Ureter (tissue), 1 donor: Measurements from ENCODE around the gene ATP6V1B1. TPM values are rescaled to one million over a fixed set of nuclear protein-coding genes. Genes with fewer than 3 reads are reported as not detected.
"Not testable (repeated sequence)": the region's sequence is repeated elsewhere in the genome, so short reads cannot be mapped to it uniquely, and the experiment has no call there.

Source experiments
- DNase-seq: peaks from one replicate; pipeline ENCODE4 v3.0.0-alpha.2; 2020; ENCODE audit warnings: low spot score
- total RNA-seq: library from RNA; stranded (reverse); gene quantifications from one replicate; pipeline ENCODE4 v1.2.4, GENCODE V29; 2023
- donor health status: DM: yes; HTN: yes; CAD: no.

ATP6V1B1 gene
- total RNA-seq, 1 donor from 2014 or later: 2.4 TPM

DNA sequence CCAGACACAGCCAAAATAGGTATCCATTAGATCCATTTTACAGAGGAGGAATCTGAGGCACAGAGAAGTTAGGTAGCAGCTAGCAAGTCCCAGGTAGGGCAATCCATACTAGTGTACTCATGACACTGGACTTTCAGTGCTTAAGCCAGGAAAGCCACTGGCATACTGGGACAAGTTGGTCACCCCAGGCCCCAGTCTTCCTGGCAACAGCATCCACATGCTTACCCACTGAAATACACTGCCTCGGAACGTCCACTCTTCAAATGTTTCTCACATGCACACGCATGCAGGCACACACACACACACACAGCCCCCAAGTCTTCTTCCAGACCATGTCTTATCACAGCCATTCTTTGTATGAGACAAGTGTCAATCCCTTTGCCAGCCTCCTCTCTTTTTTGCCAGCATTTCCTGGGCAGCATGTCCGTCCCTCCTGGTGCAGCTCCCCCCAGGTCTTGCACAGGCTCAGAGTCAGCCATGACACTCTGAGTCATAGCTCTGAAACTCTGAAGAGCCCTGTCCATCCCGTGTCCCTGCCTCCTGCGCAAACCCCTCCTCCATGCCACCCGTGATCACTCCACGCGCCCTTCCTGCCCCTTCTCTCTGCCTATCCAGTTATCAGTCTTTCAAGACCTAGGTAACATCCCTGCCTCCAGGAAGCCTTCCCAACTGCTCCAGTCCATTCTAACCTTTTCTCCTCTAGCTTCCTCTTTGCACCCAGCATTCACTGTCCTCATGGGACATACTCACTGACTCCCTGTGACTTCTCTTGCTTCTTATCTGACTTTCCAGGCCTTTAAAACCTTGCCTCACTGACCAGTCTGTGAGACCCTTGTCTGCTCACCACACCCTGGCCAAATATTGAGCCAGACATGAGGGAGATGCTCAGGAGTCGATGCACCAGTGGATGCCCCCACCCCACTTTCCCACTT lies 69.8 kb downstream of the ATP6V1B1 start:
- no peak for DNase-seq

DNA sequence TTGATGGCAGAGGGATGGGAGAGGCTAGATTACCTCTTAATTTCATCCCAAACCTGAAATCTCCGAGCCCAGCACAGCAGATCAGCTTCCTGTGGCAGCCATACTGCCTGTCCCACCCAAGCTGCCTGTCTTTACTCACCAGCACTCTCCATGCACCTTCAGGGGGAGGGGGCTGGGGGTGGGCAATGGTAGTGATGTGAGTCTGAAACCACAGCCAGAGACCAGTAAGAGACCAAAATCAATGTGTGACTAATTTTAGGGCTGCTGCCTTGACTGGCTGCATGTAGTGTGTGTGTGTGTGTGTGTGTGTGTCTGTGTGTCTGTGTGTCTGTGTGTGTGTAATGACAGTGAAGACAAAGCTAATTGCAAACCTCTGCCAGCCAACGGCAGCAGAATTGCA lies 70.6 kb downstream of the ATP6V1B1 start:
- no peak for DNase-seq

DNA sequence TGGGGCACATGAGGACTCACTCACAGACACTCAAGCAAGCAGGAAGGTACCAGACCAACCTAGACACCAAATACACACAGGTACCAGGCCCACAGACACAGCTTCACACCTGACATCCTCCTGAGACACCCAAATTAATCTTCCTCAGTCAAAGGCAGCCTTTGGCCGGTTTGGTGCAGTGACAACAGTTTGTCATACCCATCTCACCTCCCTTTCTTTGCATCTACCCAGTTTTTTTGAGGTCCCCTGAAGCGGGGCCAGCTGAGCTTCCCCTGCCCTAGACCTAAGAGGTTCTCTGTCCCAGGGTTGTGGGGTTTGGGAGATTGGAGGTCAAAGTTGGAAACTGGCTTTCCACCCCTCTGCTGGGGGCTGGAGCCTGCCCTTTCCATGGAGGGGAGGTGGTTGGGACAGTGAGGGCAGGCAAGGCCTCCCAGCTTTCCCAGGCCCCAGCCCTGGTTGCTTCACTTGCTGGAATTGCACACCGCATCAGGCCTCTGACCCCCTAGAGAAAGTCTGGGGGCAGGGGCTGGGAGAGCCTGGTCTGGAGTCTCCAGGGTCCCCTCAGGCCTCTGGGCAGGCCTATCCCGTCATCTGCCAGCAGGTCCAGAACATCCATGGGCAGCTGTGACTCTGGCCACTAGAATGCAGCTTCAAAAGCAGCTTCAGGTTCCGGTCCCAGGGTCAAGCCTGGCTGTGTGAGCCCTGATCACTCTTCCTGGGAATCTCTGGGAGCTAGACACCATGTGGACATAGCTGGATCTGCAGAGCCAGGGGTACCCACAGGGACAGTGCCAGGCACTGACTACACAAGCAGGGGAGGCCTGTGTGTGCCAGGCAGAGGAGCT lies 71.5 kb downstream of the ATP6V1B1 start:
- no peak for DNase-seq

DNA sequence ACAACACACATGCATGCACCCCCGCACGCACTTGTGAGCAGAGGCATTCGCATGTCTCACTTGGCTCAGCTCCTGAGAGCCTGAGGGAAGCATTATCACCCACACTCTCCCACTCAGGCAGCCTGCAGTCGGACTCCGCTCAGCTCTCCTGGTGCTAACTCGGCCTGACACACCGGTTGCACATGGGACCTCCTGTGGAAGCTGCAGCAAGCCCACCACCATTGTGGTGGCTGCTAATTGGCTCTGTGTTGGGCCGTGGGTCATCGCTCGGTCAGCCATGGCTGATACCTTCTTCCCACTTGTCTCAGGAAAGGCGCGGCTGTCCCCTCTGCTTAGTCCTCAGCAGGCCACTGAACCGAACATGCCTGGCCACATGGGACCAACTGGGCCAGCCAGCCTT lies 72.6 kb downstream of the ATP6V1B1 start:
- no peak for DNase-seq

DNA sequence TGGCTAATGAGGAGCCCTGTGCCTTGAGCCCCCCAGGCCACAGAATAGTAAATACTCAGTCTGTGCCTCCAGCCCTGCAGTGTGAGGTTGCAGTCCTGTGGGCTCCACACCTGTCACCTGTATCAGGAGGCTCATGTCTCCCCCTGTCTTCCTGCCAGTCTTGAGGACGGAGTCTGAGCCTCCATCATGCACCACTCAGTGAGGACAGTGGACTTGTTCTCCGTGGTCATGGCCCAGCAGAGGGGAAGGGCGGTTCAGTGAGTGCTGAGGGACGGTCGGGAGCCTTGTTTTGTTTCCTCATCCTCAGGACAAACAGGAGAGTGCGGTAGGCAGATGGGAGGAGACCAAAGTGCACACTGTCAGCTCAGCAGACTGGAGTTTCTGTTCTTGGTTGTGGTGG lies 76.1 kb downstream of the ATP6V1B1 start:
- DNase-seq: not testable (repeated sequence)

Other genes with a start within 250 kb of the ATP6V1B1 start
- 2.1 TPM for gene ADD2, start 167.7 kb upstream of the ATP6V1B1 start, total RNA-seq
- not detected for gene FIGLA, start 145.3 kb upstream of the ATP6V1B1 start, total RNA-seq
- gene CLEC4F, start 115.3 kb upstream of the ATP6V1B1 start, total RNA-seq: 1.2 TPM
- gene CD207, start 100.1 kb upstream of the ATP6V1B1 start, total RNA-seq: 1.3 TPM
- 0.44 TPM for gene VAX2, start 35.3 kb upstream of the ATP6V1B1 start, total RNA-seq
- gene ANKRD53, start 42.7 kb downstream of the ATP6V1B1 start, total RNA-seq: 1.8 TPM
- 74.5 TPM for gene TEX261, start 59.0 kb downstream of the ATP6V1B1 start, total RNA-seq
- gene NAGK, start 132.7 kb downstream of the ATP6V1B1 start, total RNA-seq: 166 TPM
- gene MCEE, start 194.3 kb downstream of the ATP6V1B1 start, total RNA-seq: 26.3 TPM
- 54.0 TPM for gene MPHOSPH10, start 194.7 kb downstream of the ATP6V1B1 start, total RNA-seq